H1 (cell line): ENCODE data around the gene ZBTB46. TPM values are rescaled to one million over a fixed set of nuclear protein-coding genes. Genes with fewer than 3 reads are reported as not detected.

Source experiments
- BCL11A ChIP-seq, 2 experiments: IDR thresholded peaks; one replicate each; pipeline ENCODE4 v1.6.1; 2011; ENCODE audit warnings: low read depth in 2 of 2, low read length in 2 of 2, mild to moderate bottlenecking in 2 of 2
- CHD7 ChIP-seq: fragments of 300-600 bp; sonication (generic); IDR thresholded peaks from 2 replicates; pipeline ENCODE4 v1.7.1; 2012; ENCODE audit warnings: low read length, moderate library complexity, mild to moderate bottlenecking, inconsistent platforms; ENCODE audit not compliant: insufficient replicate concordance
- CTCF ChIP-seq, 3 experiments: IDR thresholded peaks; 1 replicate in 2 of 3; 2 replicates in 1 of 3; pipeline versions ENCODE4 v1.5.1 to v1.6.1; 2011; ENCODE audit warnings: low read length in 3 of 3, mild to moderate bottlenecking in 3 of 3, inconsistent platforms in 2 of 3, low read depth in 1 of 3, moderate library complexity in 1 of 3; ENCODE audit not compliant: insufficient read depth in 1 of 3; ENCODE audit errors: control extremely low read depth in 1 of 3
- GTF2F1 ChIP-seq: IDR thresholded peaks from 2 replicates; pipeline ENCODE4 v1.6.1; 2012; ENCODE audit warnings: low read depth, low read length, improper control_type of control experiment, borderline replicate concordance
- RNF2 ChIP-seq: fragments of 200-900, 300-1000 bp; sonication (generic); IDR thresholded peaks from 2 replicates; pipeline ENCODE4 v1.7.1; 2016; ENCODE audit warnings: borderline replicate concordance, low read depth, mild to moderate bottlenecking, antibody characterized with exemption, low read length; ENCODE audit not compliant: poor library complexity, severe bottlenecking; ENCODE audit errors: missing control alignments
- YY1 ChIP-seq: IDR thresholded peaks from 2 replicates; pipeline ENCODE4 v1.6.1; 2011; ENCODE audit warnings: low read depth, mild to moderate bottlenecking, low read length
- ZNF274 ChIP-seq: IDR thresholded peaks from 2 replicates; pipeline ENCODE4 v1.7.0; 2012; ENCODE audit warnings: low read length, borderline replicate concordance; ENCODE audit errors: extremely low read depth
- polyA plus RNA-seq, 7 experiments: library from polyadenylated mRNA; depleted of rRNA in 3 of 7; stranded (reverse) in 5 of 7; unstranded in 2 of 7; fragments of >200 nt in 5 of 7; fragments of 200-250 nt in 2 of 7; gene quantifications; 1 replicate in 5 of 7; 2 replicates in 1 of 7; 4 replicates in 1 of 7; pipeline versions ENCODE4 v1.2.1 to v1.2.3, GENCODE V29; 2011 to 2013; ENCODE audit warnings: missing spikeins in 2 of 7, mixed read lengths in 2 of 7
- total RNA-seq: library from RNA; stranded (reverse); fragmentation: NEBNext Ultra II Directional; extraction: Animal tissue kit (Norgen Biotek cat#: 25700); gene quantifications from 2 replicates; pipeline ENCODE4 v1.2.1, GENCODE V29; 2021

ZBTB46 gene
- total and polyA plus RNA-seq, 2 of the 8 experiments (the other 6 are each of a cell fraction or from before 2014, with no cell fraction given), result 6.4 to 22.4 TPM

- no peak for TF ChIP-seq CHD7
- no peak for TF ChIP-seq YY1
- no peak for TF ChIP-seq RNF2
- TF ChIP-seq ZNF274, result no peak
- TF ChIP-seq BCL11A (IDR thresholded peaks at IDR 0.05; ENCODE audit: low read depth in 2 of 2, low read length in 2 of 2), result no peak
- no peak for TF ChIP-seq CTCF (IDR thresholded peaks at IDR 0.05; ENCODE audit: control extremely low read depth in 1 of 3, insufficient read depth in 1 of 3, low read depth in 1 of 3, low read length in 3 of 3)
- TF ChIP-seq GTF2F1, result no peak
Observed at GRCh38 chr20:63863021-63863797, 32.1 kb upstream of the ZBTB46 start (continued).
